Ishikawa (cell line): ENCODE measurements around the gene LAD1.

Experiments used
- CEBPB ChIP-seq: IDR thresholded peaks from 2 replicates; pipeline ENCODE4 v1.6.1; 2012
- EGR1 ChIP-seq: IDR thresholded peaks from 2 replicates; pipeline ENCODE4 v1.6.1; 2012
- EP300 ChIP-seq: IDR thresholded peaks from 2 replicates; pipeline ENCODE4 v1.6.1; 2012; ENCODE audit warnings: borderline replicate concordance
- FOXM1 ChIP-seq: IDR thresholded peaks from 2 replicates; pipeline ENCODE4 v1.6.1; 2012; ENCODE audit warnings: low read depth, borderline replicate concordance
- MAX ChIP-seq: IDR thresholded peaks from 2 replicates; pipeline ENCODE4 v1.6.1; 2012
- NFIC ChIP-seq: IDR thresholded peaks from 2 replicates; pipeline ENCODE4 v1.6.1; 2012
- RAD21 ChIP-seq: IDR thresholded peaks from 2 replicates; pipeline ENCODE4 v1.6.1; 2012; ENCODE audit warnings: low read depth
- REST ChIP-seq: IDR thresholded peaks from 2 replicates; pipeline ENCODE4 v1.6.1; 2012; ENCODE audit warnings: low read depth, mild to moderate bottlenecking
- TAF1 ChIP-seq: IDR thresholded peaks from 2 replicates; pipeline ENCODE4 v1.6.1; 2012; ENCODE audit warnings: low read depth, mild to moderate bottlenecking
- TCF12 ChIP-seq: IDR thresholded peaks from 2 replicates; pipeline ENCODE4 v1.6.1; 2012; ENCODE audit warnings: low read depth
- YY1 ChIP-seq: IDR thresholded peaks from 2 replicates; pipeline ENCODE4 v1.6.1; 2012; ENCODE audit warnings: low read depth
- ZBTB7A ChIP-seq: IDR thresholded peaks from 2 replicates; pipeline ENCODE4 v1.6.1; 2012; ENCODE audit warnings: low read depth
- TF ChIP-seq, protein P1 (sequence below): IDR thresholded peaks from 2 replicates; pipeline ENCODE4 v1.6.1; 2012

DNA sequence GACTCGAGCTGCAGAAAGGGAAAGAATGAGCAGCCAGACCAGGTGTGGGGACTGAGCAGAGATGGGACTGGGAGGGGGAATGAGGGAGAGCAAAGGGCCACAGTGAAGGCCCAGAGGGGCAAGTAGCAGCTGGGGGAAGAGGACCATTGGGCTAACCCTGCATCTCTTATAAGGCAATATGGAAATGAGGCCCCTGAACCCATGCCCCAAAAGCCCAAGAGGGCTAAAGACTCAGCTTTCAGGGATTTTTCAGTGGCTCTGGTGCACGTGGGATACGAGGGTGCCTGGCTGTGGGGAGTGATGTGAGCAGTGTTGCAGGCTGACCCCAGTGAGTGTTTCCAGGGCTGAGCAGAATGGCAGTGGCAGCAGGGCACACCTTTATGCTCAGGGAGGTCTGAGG lies 22.9 kb upstream of the LAD1 start:
- TF ChIP-seq FOXM1 (no peak), RAD21 (no peak), MAX (no peak), NFIC (no peak), ZBTB7A (no peak), EGR1 (no peak), TCF12 (no peak), TAF1 (no peak), YY1 (no peak), EP300 (no peak), REST (no peak), CEBPB (no peak)
- TF ChIP-seq, protein P1, sequence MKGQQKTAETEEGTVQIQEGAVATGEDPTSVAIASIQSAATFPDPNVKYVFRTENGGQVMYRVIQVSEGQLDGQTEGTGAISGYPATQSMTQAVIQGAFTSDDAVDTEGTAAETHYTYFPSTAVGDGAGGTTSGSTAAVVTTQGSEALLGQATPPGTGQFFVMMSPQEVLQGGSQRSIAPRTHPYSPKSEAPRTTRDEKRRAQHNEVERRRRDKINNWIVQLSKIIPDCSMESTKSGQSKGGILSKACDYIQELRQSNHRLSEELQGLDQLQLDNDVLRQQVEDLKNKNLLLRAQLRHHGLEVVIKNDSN, result no peak
